GM12865 (cell line): Measurements from ENCODE around the gene MICAL2.
A peak's percentile ranks its signal among the peaks of the same experiment; 100 is the strongest.

Experiments
- DNase-seq: peaks from one replicate; pipeline ENCODE4 v3.0.0; 2010; ENCODE audit warnings: low read depth
- H3K4me3 ChIP-seq: 2 replicates; pipeline ENCODE4 v1.5.1; 2011; ENCODE audit warnings: mild to moderate bottlenecking, low read depth, low read length, control low read depth
- CTCF ChIP-seq: IDR thresholded peaks from 2 replicates; pipeline ENCODE4 v1.5.1; 2011; ENCODE audit warnings: low read length, control low read depth, low read depth, inconsistent platforms; ENCODE audit not compliant: insufficient read depth; ENCODE audit errors: missing control alignments

The MICAL2 gene

GRCh38 chr11:12170501-12170900, 60.1 kb downstream of the MICAL2 start:
- no peak for TF ChIP-seq CTCF
- no peak overlapping the region for H3K4me3 ChIP-seq
- no peak for DNase-seq

GRCh38 chr11:12170984-12171383, 60.6 kb downstream of the MICAL2 start:
- no peak for TF ChIP-seq CTCF
- no peak overlapping the region for H3K4me3 ChIP-seq
- DNase-seq, result no peak

GRCh38 chr11:12171921-12172320, 61.5 kb downstream of the MICAL2 start:
- H3K4me3 ChIP-seq, result no peak overlapping the region
- DNase-seq, result no peak
- no peak for TF ChIP-seq CTCF

- H3K4me3 ChIP-seq, result no peak overlapping the region
- no peak for DNase-seq
- no peak for TF ChIP-seq CTCF
These were observed 62.2 kb downstream of the MICAL2 start for GRCh38 chr11:12172493-12173013.

- no peak for TF ChIP-seq CTCF
- H3K4me3 ChIP-seq, result no peak overlapping the region
- no peak for DNase-seq
These were observed 62.7 kb downstream of the MICAL2 start for GRCh38 chr11:12173111-12173510.

- no peak for DNase-seq
- no peak overlapping the region; the same call in 1 of the 2 replicates for H3K4me3 ChIP-seq
- TF ChIP-seq CTCF, result no peak
These were observed 63.7 kb downstream of the MICAL2 start for GRCh38 chr11:12174128-12174476.

- no peak overlapping the region; the same call in 1 of the 2 replicates for H3K4me3 ChIP-seq
- peak; percentile 81 for DNase-seq
- no peak for TF ChIP-seq CTCF
These were observed 64.2 kb downstream of the MICAL2 start for GRCh38 chr11:12174477-12175143.
